Measurements from ENCODE around the gene MRPS7.

MRPS7 gene

GRCh38 chr17:75261336-75262111 lies at the start of gene MRPS7, which contains the start of gene GGA3:
TSS of gene MRPS7 (plus strand) at chr17:75261879. CDS start at chr17:75261901, 22 bp downstream.
TSS of gene GGA3 (minus strand) at chr17:75261606. CDS start at chr17:75261587, 19 bp downstream.
- Histone ChIP-seq H3K36me3 (replicated peaks; ENCODE audit: low read depth, low read length) (peaks cover 23% of the 10 kb centered on the region), H3K4me2 (ENCODE audit: low read length) (peak within 1 kb of the TSS; percentile 97), H3K4me3 (ENCODE audit: low read length) (peak within 1 kb of the TSS; percentile 95), H3K4me1 (ENCODE audit: low read length) (peaks cover 18% of the 10 kb centered on the region), H2AFZ (ENCODE audit: low read depth, low read length) (peak within 1 kb of the TSS; percentile 56; the same call in 1 of the 2 replicates), H3K27ac (ENCODE audit: low read length) (peak within 1 kb of the TSS; percentile 88), H3K9me3 (ENCODE audit: insufficient read depth, low read length) (no peaks in the 10 kb centered on the region), H3K79me2 (ENCODE audit: low read length) (peaks cover 54% of the 10 kb centered on the region), H4K20me1 (ENCODE audit: insufficient read depth, low read length) (no peaks in the 10 kb centered on the region; the same call in 1 of the 2 replicates), H3K9ac (ENCODE audit: low read length) (peak within 1 kb of the TSS; percentile 96), H3K27me3 (ENCODE audit: low read depth, low read length) (no peaks in the 10 kb centered on the region)
- TF ChIP-seq EZH2phosphoT487 (IDR thresholded peaks at IDR 0.05; ENCODE audit: low read depth) (no peak), CTCF (IDR thresholded peaks at IDR 0.05; ENCODE audit: low read depth, low read length) (no peak)

GRCh38 chr17:75218131-75218530 lies 43.5 kb upstream of the MRPS7 start:
- H3K9me3 ChIP-seq (ENCODE audit: insufficient read depth, low read length): no peaks in the 10 kb centered on the region
- H3K36me3 ChIP-seq (replicated peaks; ENCODE audit: low read depth, low read length): peaks cover 31% of the 10 kb centered on the region
- peaks cover 5% of the 10 kb centered on the region; the same call in 1 of the 2 replicates for H3K79me2 ChIP-seq (ENCODE audit: low read length)
- no peak overlapping the region for H3K27ac ChIP-seq (ENCODE audit: low read length)
- no peak overlapping the region for H3K9ac ChIP-seq (ENCODE audit: low read length)
- H3K4me1 ChIP-seq (ENCODE audit: low read length): no peaks in the 10 kb centered on the region
- H3K27me3 ChIP-seq (ENCODE audit: low read depth, low read length): no peaks in the 10 kb centered on the region
- H2AFZ ChIP-seq (ENCODE audit: low read depth, low read length): no peak overlapping the region
- H3K4me3 ChIP-seq (ENCODE audit: low read length): no peak overlapping the region
- H4K20me1 ChIP-seq (ENCODE audit: insufficient read depth, low read length): no peaks in the 10 kb centered on the region
- no peak for TF ChIP-seq EZH2phosphoT487 (IDR thresholded peaks at IDR 0.05; ENCODE audit: low read depth)
- TF ChIP-seq CTCF (IDR thresholded peaks at IDR 0.05; ENCODE audit: low read depth, low read length): no peak
- no peak overlapping the region for H3K4me2 ChIP-seq (ENCODE audit: low read length)

GRCh38 chr17:75219815-75220214 lies 41.9 kb upstream of the MRPS7 start:
- no peak overlapping the region for H3K4me3 ChIP-seq (ENCODE audit: low read length)
- H3K4me2 ChIP-seq (ENCODE audit: low read length): no peak overlapping the region
- no peaks in the 10 kb centered on the region for H3K27me3 ChIP-seq (ENCODE audit: low read depth, low read length)
- H3K79me2 ChIP-seq (ENCODE audit: low read length): peaks cover 5% of the 10 kb centered on the region; the same call in 1 of the 2 replicates
- H3K4me1 ChIP-seq (ENCODE audit: low read length): no peaks in the 10 kb centered on the region
- H3K9ac ChIP-seq (ENCODE audit: low read length): no peak overlapping the region
- peaks cover 28% of the 10 kb centered on the region for H3K36me3 ChIP-seq (replicated peaks; ENCODE audit: low read depth, low read length)
- H2AFZ ChIP-seq (ENCODE audit: low read depth, low read length): no peak overlapping the region
- no peak for TF ChIP-seq CTCF (IDR thresholded peaks at IDR 0.05; ENCODE audit: low read depth, low read length)
- no peak for TF ChIP-seq EZH2phosphoT487 (IDR thresholded peaks at IDR 0.05; ENCODE audit: low read depth)
- no peaks in the 10 kb centered on the region for H3K9me3 ChIP-seq (ENCODE audit: insufficient read depth, low read length)
- no peak overlapping the region for H3K27ac ChIP-seq (ENCODE audit: low read length)
- H4K20me1 ChIP-seq (ENCODE audit: insufficient read depth, low read length): no peaks in the 10 kb centered on the region

- TF ChIP-seq CTCF (IDR thresholded peaks at IDR 0.05; ENCODE audit: low read depth, low read length): no peak
- no peak for TF ChIP-seq EZH2phosphoT487 (IDR thresholded peaks at IDR 0.05; ENCODE audit: low read depth)
- H3K27ac ChIP-seq (ENCODE audit: low read length): no peak overlapping the region
- H2AFZ ChIP-seq (ENCODE audit: low read depth, low read length): no peak overlapping the region
- peaks cover 5% of the 10 kb centered on the region; the same call in 1 of the 2 replicates for H3K79me2 ChIP-seq (ENCODE audit: low read length)
- H3K4me2 ChIP-seq (ENCODE audit: low read length): no peak overlapping the region
- peaks cover 47% of the 10 kb centered on the region for H3K36me3 ChIP-seq (replicated peaks; ENCODE audit: low read depth, low read length)
- no peak overlapping the region for H3K9ac ChIP-seq (ENCODE audit: low read length)
- H3K4me1 ChIP-seq (ENCODE audit: low read length): no peaks in the 10 kb centered on the region
- no peak overlapping the region for H3K4me3 ChIP-seq (ENCODE audit: low read length)
- H3K27me3 ChIP-seq (ENCODE audit: low read depth, low read length): no peaks in the 10 kb centered on the region
- H3K9me3 ChIP-seq (ENCODE audit: insufficient read depth, low read length): no peaks in the 10 kb centered on the region
- no peaks in the 10 kb centered on the region for H4K20me1 ChIP-seq (ENCODE audit: insufficient read depth, low read length)
These were observed 36.7 kb upstream of the MRPS7 start for GRCh38 chr17:75225016-75225415.

All from OCI-LY3 (cell line).